ENCODE measurements around the gene HMCN1. TPM values are rescaled to one million over a fixed set of nuclear protein-coding genes. Genes with fewer than 3 reads are reported as not detected.

The HMCN1 gene
- total and polyA plus RNA-seq, 2 donors (not counting 1 experiment from before 2014, with no cell fraction given), result 6.8 to 21.0 TPM

DNA sequence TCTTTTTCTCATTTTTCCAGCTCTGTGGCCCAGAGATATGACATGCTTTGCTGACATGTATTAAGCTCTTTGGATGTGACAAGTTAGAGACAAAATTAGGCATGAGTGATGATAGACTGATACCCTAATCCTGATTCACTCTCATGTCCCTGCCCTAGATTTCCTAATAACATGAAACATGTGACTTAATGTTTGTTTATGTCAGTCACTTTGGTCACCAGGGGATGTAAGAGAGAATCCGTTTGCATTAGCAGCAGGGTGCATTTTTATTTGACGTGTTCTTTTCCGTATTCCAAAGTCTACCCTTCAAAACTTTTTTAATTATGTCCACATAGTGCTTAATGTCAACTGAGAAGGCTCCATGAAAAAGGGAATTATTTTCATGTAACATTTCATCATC lies 192.4 kb downstream of the HMCN1 start:
- no peak for DNase-seq (ENCODE audit: low read depth in 2 of 2)
- Histone ChIP-seq H3K4me2 (ENCODE audit: extremely low read depth, insufficient read depth, low read length) (no peak overlapping the region), H3K4me1 (ENCODE audit: control insufficient read depth, extremely low read depth, insufficient read depth, low read length) (no peaks in the 10 kb centered on the region), H2AFZ (ENCODE audit: low read length) (no peak overlapping the region), H3K27me3 (ENCODE audit: control insufficient read depth, insufficient read depth, low read length) (no peaks in the 10 kb centered on the region), H4K20me1 (ENCODE audit: control insufficient read depth, extremely low read depth, insufficient read depth, low read length) (no peaks in the 10 kb centered on the region), H3K9ac (ENCODE audit: insufficient read depth, low read length) (no peak overlapping the region), H3K79me2 (ENCODE audit: control insufficient read depth, insufficient read depth, low read length) (no peaks in the 10 kb centered on the region), H3K9me3 (ENCODE audit: control insufficient read depth, insufficient read depth, low read depth, low read length) (no peaks in the 10 kb centered on the region), H3K36me3 (ENCODE audit: control insufficient read depth, insufficient read depth, low read length) (no peaks in the 10 kb centered on the region), H3K27ac (ENCODE audit: insufficient read depth, low read length) (no peak overlapping the region), H3K4me3 (replicated peaks in 1 of 4; ENCODE audit: control extremely low read depth in 1 of 4, insufficient read depth in 1 of 4, low read depth in 3 of 4, low read length in 4 of 4) (no peak overlapping the region)
- TF ChIP-seq, protein P1, sequence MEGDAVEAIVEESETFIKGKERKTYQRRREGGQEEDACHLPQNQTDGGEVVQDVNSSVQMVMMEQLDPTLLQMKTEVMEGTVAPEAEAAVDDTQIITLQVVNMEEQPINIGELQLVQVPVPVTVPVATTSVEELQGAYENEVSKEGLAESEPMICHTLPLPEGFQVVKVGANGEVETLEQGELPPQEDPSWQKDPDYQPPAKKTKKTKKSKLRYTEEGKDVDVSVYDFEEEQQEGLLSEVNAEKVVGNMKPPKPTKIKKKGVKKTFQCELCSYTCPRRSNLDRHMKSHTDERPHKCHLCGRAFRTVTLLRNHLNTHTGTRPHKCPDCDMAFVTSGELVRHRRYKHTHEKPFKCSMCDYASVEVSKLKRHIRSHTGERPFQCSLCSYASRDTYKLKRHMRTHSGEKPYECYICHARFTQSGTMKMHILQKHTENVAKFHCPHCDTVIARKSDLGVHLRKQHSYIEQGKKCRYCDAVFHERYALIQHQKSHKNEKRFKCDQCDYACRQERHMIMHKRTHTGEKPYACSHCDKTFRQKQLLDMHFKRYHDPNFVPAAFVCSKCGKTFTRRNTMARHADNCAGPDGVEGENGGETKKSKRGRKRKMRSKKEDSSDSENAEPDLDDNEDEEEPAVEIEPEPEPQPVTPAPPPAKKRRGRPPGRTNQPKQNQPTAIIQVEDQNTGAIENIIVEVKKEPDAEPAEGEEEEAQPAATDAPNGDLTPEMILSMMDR (conservative IDR thresholded peaks at IDR 0.05 in 1 of 2, IDR thresholded peaks at IDR 0.05 in 1 of 2; ENCODE audit: low read depth in 1 of 2, low read length in 2 of 2), result no peak

DNA sequence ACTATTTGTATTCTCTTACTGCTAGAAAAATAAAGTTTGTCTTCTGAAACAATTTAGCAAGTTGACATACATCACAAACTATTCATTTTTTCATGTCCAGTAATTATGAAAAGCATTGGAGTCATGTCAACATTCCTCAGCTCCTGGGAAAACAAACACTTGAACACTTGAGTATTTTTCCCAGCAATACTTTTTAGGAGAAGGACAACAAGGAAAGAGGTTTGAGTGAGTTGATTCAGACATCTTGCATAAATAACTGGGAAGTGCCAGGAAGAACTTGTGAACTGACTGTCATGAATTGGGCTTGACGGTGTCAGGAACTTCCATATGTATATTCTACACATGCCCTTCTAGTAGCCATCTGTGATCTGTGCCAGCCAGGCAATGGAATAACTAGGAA lies 195.6 kb downstream of the HMCN1 start:
- H3K27me3 ChIP-seq (ENCODE audit: control insufficient read depth, insufficient read depth, low read length), result no peaks in the 10 kb centered on the region
- peak; percentile 27 to 68 for DNase-seq (ENCODE audit: low read depth in 2 of 2)
- no peaks in the 10 kb centered on the region for H3K79me2 ChIP-seq (ENCODE audit: control insufficient read depth, insufficient read depth, low read length)
- H3K9ac ChIP-seq (ENCODE audit: insufficient read depth, low read length), result no peak overlapping the region
- H3K27ac ChIP-seq (ENCODE audit: insufficient read depth, low read length), result no peak overlapping the region
- H3K4me3 ChIP-seq (replicated peaks in 1 of 4; ENCODE audit: control extremely low read depth in 1 of 4, insufficient read depth in 1 of 4, low read depth in 3 of 4, low read length in 4 of 4), result no peak overlapping the region
- no peaks in the 10 kb centered on the region for H3K9me3 ChIP-seq (ENCODE audit: control insufficient read depth, insufficient read depth, low read depth, low read length)
- H4K20me1 ChIP-seq (ENCODE audit: control insufficient read depth, extremely low read depth, insufficient read depth, low read length), result no peaks in the 10 kb centered on the region
- TF ChIP-seq EZH2 (IDR thresholded peaks at IDR 0.05; ENCODE audit: low read length, missing control alignments), result no peak
- TF ChIP-seq, protein P1 (conservative IDR thresholded peaks at IDR 0.05 in 1 of 2, IDR thresholded peaks at IDR 0.05 in 1 of 2; ENCODE audit: low read depth in 1 of 2, low read length in 2 of 2), result no peak
- H3K4me2 ChIP-seq (ENCODE audit: extremely low read depth, insufficient read depth, low read length), result no peak overlapping the region
- no peaks in the 10 kb centered on the region for H3K4me1 ChIP-seq (ENCODE audit: control insufficient read depth, extremely low read depth, insufficient read depth, low read length)
- H3K36me3 ChIP-seq (ENCODE audit: control insufficient read depth, insufficient read depth, low read length), result no peaks in the 10 kb centered on the region
- H2AFZ ChIP-seq (ENCODE audit: low read length), result no peak overlapping the region

DNA sequence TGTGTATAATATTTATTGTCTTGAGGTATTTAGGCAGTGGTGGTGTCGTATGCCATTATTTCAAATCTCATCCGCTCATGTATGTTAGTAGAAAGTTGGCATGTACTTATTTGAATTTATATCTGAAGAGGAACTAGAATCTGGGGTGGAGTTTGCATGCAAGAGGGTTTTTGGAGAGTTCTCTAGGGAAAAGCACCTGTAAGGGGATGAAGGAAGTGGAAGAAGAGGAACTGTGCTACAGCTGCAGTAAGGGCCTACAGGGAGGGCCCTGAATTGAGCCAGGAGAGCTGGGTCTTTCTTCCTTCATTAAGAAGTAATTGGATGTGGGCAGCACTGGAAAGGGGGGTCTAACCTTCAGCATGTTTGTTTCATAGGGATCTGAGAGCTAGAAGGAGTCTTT lies 197.2 kb downstream of the HMCN1 start:
- Histone ChIP-seq H3K4me2 (ENCODE audit: extremely low read depth, insufficient read depth, low read length) (no peak overlapping the region), H3K4me1 (ENCODE audit: control insufficient read depth, extremely low read depth, insufficient read depth, low read length) (no peaks in the 10 kb centered on the region), H3K9ac (ENCODE audit: insufficient read depth, low read length) (no peak overlapping the region), H3K4me3 (replicated peaks in 1 of 4; ENCODE audit: control extremely low read depth in 1 of 4, insufficient read depth in 1 of 4, low read depth in 3 of 4, low read length in 4 of 4) (no peak overlapping the region), H3K79me2 (ENCODE audit: control insufficient read depth, insufficient read depth, low read length) (no peaks in the 10 kb centered on the region), H3K27ac (ENCODE audit: insufficient read depth, low read length) (no peak overlapping the region), H2AFZ (ENCODE audit: low read length) (no peak overlapping the region), H3K36me3 (ENCODE audit: control insufficient read depth, insufficient read depth, low read length) (no peaks in the 10 kb centered on the region), H3K27me3 (ENCODE audit: control insufficient read depth, insufficient read depth, low read length) (no peaks in the 10 kb centered on the region), H3K9me3 (ENCODE audit: control insufficient read depth, insufficient read depth, low read depth, low read length) (no peaks in the 10 kb centered on the region), H4K20me1 (ENCODE audit: control insufficient read depth, extremely low read depth, insufficient read depth, low read length) (no peaks in the 10 kb centered on the region)
- no peak for TF ChIP-seq EZH2 (IDR thresholded peaks at IDR 0.05; ENCODE audit: low read length, missing control alignments)
- TF ChIP-seq, protein P1 (conservative IDR thresholded peaks at IDR 0.05 in 1 of 2, IDR thresholded peaks at IDR 0.05 in 1 of 2; ENCODE audit: low read depth in 1 of 2, low read length in 2 of 2), result no peak
- DNase-seq (ENCODE audit: low read depth in 2 of 2), result no peak
